ACHN (cell line): ENCODE data around the gene BHMT2.

Source experiments
- DNase-seq: peaks from one replicate; pipeline ENCODE4 v3.0.0-alpha.2; 2015
- in situ Hi-C: cut with HindIII; loops from 2 replicates; pipeline ENCODE4 v1.10.0; 2017; ENCODE audit warnings: low sequenced_read_pairs, low pct_ligation_motif_present, low pct_unique_long_range_greater_than_20kb

Gene BHMT2

GRCh38 chr5:79055017-79055416 lies 14.6 kb upstream of the BHMT2 start:
- DNase-seq, result no peak
- in situ Hi-C loops, result no loop called here

- in situ Hi-C loops, result no loop called here
- no peak for DNase-seq
Observed at GRCh38 chr5:79056847-79057246, 12.7 kb upstream of the BHMT2 start.

- in situ Hi-C loops, result no loop called here
- DNase-seq, result no peak
Observed at GRCh38 chr5:79059674-79060073, 9.9 kb upstream of the BHMT2 start.

GRCh38 chr5:79062436-79062835 lies 7.1 kb upstream of the BHMT2 start:
- DNase-seq, result no peak
- in situ Hi-C loops, result no loop called here

GRCh38 chr5:79070350-79070667 lies 742 bp downstream of the BHMT2 start:
- in situ Hi-C loops, result no loop called here

GRCh38 chr5:79074641-79075040 lies 5.1 kb downstream of the BHMT2 start:
- DNase-seq, result peak; percentile 3
- in situ Hi-C loops, result no loop called here

More at GRCh38 chr5:79070350-79070667, 742 bp downstream of the BHMT2 start:
- DNase-seq, result no peak

GRCh38 chr5:79075646-79076426 lies 6.3 kb downstream of the BHMT2 start:
- DNase-seq, result no peak
- in situ Hi-C loops, result no loop called here

GRCh38 chr5:79076819-79077218 lies 7.3 kb downstream of the BHMT2 start:
- in situ Hi-C loops, result no loop called here
- DNase-seq, result no peak

GRCh38 chr5:79077680-79078365 lies 8.3 kb downstream of the BHMT2 start:
- in situ Hi-C loops, result no loop called here
- no peak for DNase-seq

GRCh38 chr5:79080804-79081203 lies 11.2 kb downstream of the BHMT2 start:
- in situ Hi-C loops, result no loop called here
- DNase-seq, result no peak

- in situ Hi-C loops, result no loop called here
- DNase-seq, result no peak
Observed at GRCh38 chr5:79081779-79082178, 12.2 kb downstream of the BHMT2 start.

GRCh38 chr5:79086116-79086515 lies 16.5 kb downstream of the BHMT2 start:
- in situ Hi-C loops, result no loop called here
- no peak for DNase-seq

GRCh38 chr5:79088507-79088906 lies 18.9 kb downstream of the BHMT2 start:
- no peak for DNase-seq
- in situ Hi-C loops, result no loop called here

GRCh38 chr5:79091064-79091463 lies 21.5 kb downstream of the BHMT2 start:
- in situ Hi-C loops, result no loop called here
- no peak for DNase-seq

GRCh38 chr5:79093762-79094161 lies 24.2 kb downstream of the BHMT2 start:
- no peak for DNase-seq
- in situ Hi-C loops, result no loop called here

- in situ Hi-C loops, result no loop called here
- no peak for DNase-seq
Observed at GRCh38 chr5:79105868-79106267, 36.3 kb downstream of the BHMT2 start.

GRCh38 chr5:79107020-79107796 lies 37.6 kb downstream of the BHMT2 start:
- no peak for DNase-seq
- in situ Hi-C loops, result no loop called here

GRCh38 chr5:79108086-79108485 lies 38.5 kb downstream of the BHMT2 start:
- no peak for DNase-seq
- in situ Hi-C loops, result no loop called here

- in situ Hi-C loops, result no loop called here
Observed at GRCh38 chr5:79108792-79109191, 39.2 kb downstream of the BHMT2 start.

More at GRCh38 chr5:79108792-79109191, 39.2 kb downstream of the BHMT2 start:
- DNase-seq, result no peak
